ENCODE data around the gene CLASP1.
"Not testable (repeated sequence)": the region's sequence is repeated elsewhere in the genome, so short reads cannot be mapped to it uniquely, and the experiment has no call there.

Gene CLASP1

GRCh38 chr2:121350402-121350775, 298.9 kb downstream of the CLASP1 start:
- DNase-seq (ENCODE audit: low read depth, low spot score) = no peak

GRCh38 chr2:121349721-121350401, 299.4 kb downstream of the CLASP1 start:
- no peak for DNase-seq (ENCODE audit: low read depth, low spot score)

- DNase-seq (ENCODE audit: low read depth, low spot score) = no peak
Measured at GRCh38 chr2:121348128-121348740, 301.0 kb downstream of the CLASP1 start.

GRCh38 chr2:121346859-121347258, 302.4 kb downstream of the CLASP1 start:
- no peak for DNase-seq (ENCODE audit: low read depth, low spot score)

- no peak for DNase-seq (ENCODE audit: low read depth, low spot score)
Measured at GRCh38 chr2:121346407-121346806, 302.9 kb downstream of the CLASP1 start.

- DNase-seq (ENCODE audit: low read depth, low spot score) = no peak
Measured at GRCh38 chr2:121345887-121346286, 303.4 kb downstream of the CLASP1 start.

- no peak for DNase-seq (ENCODE audit: low read depth, low spot score)
Measured at GRCh38 chr2:121345101-121345500, 304.2 kb downstream of the CLASP1 start.

GRCh38 chr2:121343828-121344399, 305.3 kb downstream of the CLASP1 start:
- not testable (repeated sequence) for DNase-seq (ENCODE audit: low read depth, low spot score)

GRCh38 chr2:121343191-121343590, 306.1 kb downstream of the CLASP1 start:
- no peak for DNase-seq (ENCODE audit: low read depth, low spot score)

GRCh38 chr2:121342751-121343150, 306.5 kb downstream of the CLASP1 start:
- no peak for DNase-seq (ENCODE audit: low read depth, low spot score)

GRCh38 chr2:121340926-121341325, 308.3 kb downstream of the CLASP1 start:
- DNase-seq (ENCODE audit: low read depth, low spot score) = no peak

GRCh38 chr2:121338281-121338680, 311.0 kb downstream of the CLASP1 start:
- no peak for DNase-seq (ENCODE audit: low read depth, low spot score)

GRCh38 chr2:121336528-121337294, 312.6 kb downstream of the CLASP1 start:
- no peak for DNase-seq (ENCODE audit: low read depth, low spot score)

GRCh38 chr2:121335294-121336290, 313.7 kb downstream of the CLASP1 start:
- no peak for DNase-seq (ENCODE audit: low read depth, low spot score)

GRCh38 chr2:121334581-121335293, 314.5 kb downstream of the CLASP1 start:
- no peak for DNase-seq (ENCODE audit: low read depth, low spot score)

- DNase-seq (ENCODE audit: low read depth, low spot score) = no peak
Measured at GRCh38 chr2:121333834-121334558, 315.3 kb downstream of the CLASP1 start.

GRCh38 chr2:121333231-121333630, 316.0 kb downstream of the CLASP1 start:
- no peak for DNase-seq (ENCODE audit: low read depth, low spot score)

GRCh38 chr2:121331324-121331723, 317.9 kb downstream of the CLASP1 start:
- DNase-seq (ENCODE audit: low read depth, low spot score) = not testable (repeated sequence)

GRCh38 chr2:121330921-121331320, 318.3 kb downstream of the CLASP1 start:
- no peak for DNase-seq (ENCODE audit: low read depth, low spot score)

- no peak for DNase-seq (ENCODE audit: low read depth, low spot score)
Measured at GRCh38 chr2:121329786-121330185, 319.5 kb downstream of the CLASP1 start.

Data from brain pericyte (primary cell).